Measurements from ENCODE around the gene STOML1. TPM values are rescaled to one million over a fixed set of nuclear protein-coding genes. Genes with fewer than 3 reads are reported as not detected.
A peak's percentile ranks its signal among the peaks of the same experiment; 100 is the strongest.

Gene STOML1
- total RNA-seq, 2 experiments from 2014 or later, result 10.8 to 10.9 TPM

DNA sequence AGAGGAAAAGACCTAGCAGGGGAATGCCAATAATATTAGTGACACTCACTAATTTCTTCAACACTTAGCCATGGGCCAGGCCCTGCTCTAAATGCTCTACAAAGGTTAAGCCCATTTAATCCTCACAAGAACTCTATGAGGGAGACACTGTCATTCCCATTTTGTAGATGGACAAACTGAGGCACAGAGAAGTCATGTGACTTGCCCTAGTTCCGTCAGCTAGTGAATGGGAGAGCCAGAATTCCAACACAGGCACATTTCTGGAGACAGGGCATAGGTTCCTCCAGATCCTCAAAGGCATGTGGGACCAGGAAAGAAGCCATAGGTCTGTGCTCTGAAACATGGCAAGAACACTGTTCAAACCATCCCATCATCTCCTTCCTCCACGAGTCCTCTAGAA lies 34.3 kb downstream of the STOML1 start:
- CTCF ChIA-PET, result interaction anchor here (4.5 to 14.6 kb wide), 2 partner anchors 8 to 12 kb away, joined by 58 to 310 read pairs; no protein-coding TSS in a partner anchor

GRCh38 chr15:73957276-73957675 lies 34.8 kb downstream of the STOML1 start:
- H3K27ac Mint-ChIP-seq, result no peak overlapping the region
- H3K27me3 Mint-ChIP-seq (ENCODE audit: low read depth), result no peaks in the 10 kb centered on the region
- CTCF ChIA-PET, result interaction anchor here (14.6 kb wide), 1 partner anchor 12 kb away, joined by 310 read pairs; no protein-coding TSS in a partner anchor

More for the DNA sequence above, 34.3 kb downstream of the STOML1 start:
- Mint-ChIP-seq H3K36me3 (ENCODE audit: low read depth) (no peaks in the 10 kb centered on the region), H3K27me3 (ENCODE audit: low read depth) (no peaks in the 10 kb centered on the region), H3K4me3 (no peak overlapping the region), H3K27ac (no peak overlapping the region), H3K9me3 (ENCODE audit: insufficient read depth) (no peaks in the 10 kb centered on the region), H3K4me1 (ENCODE audit: low read depth) (peaks cover 35% of the 10 kb centered on the region)
- ATAC-seq, result no peak
- DNase-seq, result no peak
- POLR2A ChIA-PET, result no interaction called here

GRCh38 chr15:73956743-73957135 lies 35.4 kb downstream of the STOML1 start:
- H3K27ac Mint-ChIP-seq, result no peak overlapping the region
- ChIA-PET POLR2A (interaction anchor here (0.6 to 0.7 kb wide), 2 partner anchors 38 to 428 kb away, joined by 3 read pairs; partner anchors contain the start of gene PML), CTCF (interaction anchor here (1.1 to 14.6 kb wide), 2 partner anchors 13 to 29 kb away, joined by 3 to 310 read pairs; no protein-coding TSS in a partner anchor)
- H3K4me3 Mint-ChIP-seq, result no peak overlapping the region
- H3K9me3 Mint-ChIP-seq (ENCODE audit: insufficient read depth), result no peaks in the 10 kb centered on the region
- no peaks in the 10 kb centered on the region for H3K27me3 Mint-ChIP-seq (ENCODE audit: low read depth)
- H3K36me3 Mint-ChIP-seq (ENCODE audit: low read depth), result no peaks in the 10 kb centered on the region
- ATAC-seq (no peak), DNase-seq (no peak)
- peaks cover 44% of the 10 kb centered on the region for H3K4me1 Mint-ChIP-seq (ENCODE audit: low read depth)

More at GRCh38 chr15:73957276-73957675, 34.8 kb downstream of the STOML1 start:
- ATAC-seq (no peak), DNase-seq (no peak)
- Mint-ChIP-seq H3K4me3 (no peak overlapping the region), H3K36me3 (ENCODE audit: low read depth) (no peaks in the 10 kb centered on the region), H3K9me3 (ENCODE audit: insufficient read depth) (no peaks in the 10 kb centered on the region), H3K4me1 (ENCODE audit: low read depth) (peaks cover 38% of the 10 kb centered on the region)
- POLR2A ChIA-PET, result interaction anchor here (0.5 to 0.6 kb wide), 2 partner anchors 37 to 427 kb away, joined by 3 read pairs; partner anchors contain the start of gene PML

DNA sequence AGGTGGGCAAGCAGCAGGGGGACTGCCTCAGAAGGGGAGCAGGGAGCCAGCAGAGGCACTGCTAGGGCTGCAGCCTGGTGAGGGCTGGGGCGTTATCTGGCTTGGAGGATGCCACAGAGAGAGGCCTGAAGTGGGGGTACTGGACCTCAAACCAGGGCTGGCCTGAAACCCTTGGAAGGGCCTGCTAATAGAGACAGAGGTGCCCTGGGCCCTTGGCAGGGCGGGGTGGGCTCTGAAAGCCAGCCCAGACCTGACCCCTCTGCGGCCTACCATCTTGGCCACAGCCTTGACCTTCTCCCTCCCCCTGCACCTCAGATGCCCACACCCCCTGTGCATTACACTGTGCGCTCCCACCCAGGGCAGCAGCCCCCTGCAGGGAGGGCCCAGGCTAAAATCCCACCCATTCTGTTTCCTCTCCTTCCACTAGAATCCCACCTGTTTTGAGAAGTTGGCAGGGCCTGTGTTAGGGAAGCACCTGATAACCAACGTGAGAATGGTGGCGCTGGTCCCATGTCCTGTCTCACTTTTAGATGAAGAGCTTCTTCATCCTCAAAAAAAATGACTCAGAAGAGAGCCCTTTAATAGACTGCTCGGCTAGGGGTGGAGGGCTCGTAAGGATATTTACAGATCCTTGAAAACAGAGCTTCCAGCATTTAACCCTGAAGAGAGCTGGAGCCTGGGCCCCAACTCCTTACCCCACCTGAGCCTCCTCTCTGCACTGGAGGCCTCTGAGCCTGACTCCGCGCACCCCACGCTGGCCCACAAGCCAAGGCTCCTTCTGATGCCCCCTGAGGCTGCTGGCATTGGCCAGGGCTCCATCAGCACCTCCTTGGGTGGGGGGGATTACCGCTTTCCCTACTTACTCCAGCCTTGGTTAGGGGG lies 36.0 kb downstream of the STOML1 start:
- DNase-seq, result no peak
- Mint-ChIP-seq H3K4me1 (ENCODE audit: low read depth) (peaks cover 50% of the 10 kb centered on the region), H3K9me3 (ENCODE audit: insufficient read depth) (no peaks in the 10 kb centered on the region), H3K36me3 (ENCODE audit: low read depth) (no peaks in the 10 kb centered on the region), H3K27me3 (ENCODE audit: low read depth) (no peaks in the 10 kb centered on the region), H3K27ac (no peak overlapping the region), H3K4me3 (no peak overlapping the region)
- ATAC-seq, result no peak
- CTCF ChIA-PET, result interaction anchor here (1.1 to 14.6 kb wide), 2 partner anchors 14 to 28 kb away, joined by 3 to 310 read pairs; no protein-coding TSS in a partner anchor
- POLR2A ChIA-PET, result interaction anchor here (0.7 kb wide), 1 partner anchor 38 kb away, joined by 3 read pairs; the partner anchor contains the start of gene PML

GRCh38 chr15:73955326-73955725 lies 36.8 kb downstream of the STOML1 start:
- POLR2A ChIA-PET, result no interaction called here
- Mint-ChIP-seq H3K4me3 (no peak overlapping the region), H3K9me3 (ENCODE audit: insufficient read depth) (no peaks in the 10 kb centered on the region), H3K4me1 (ENCODE audit: low read depth) (peaks cover 54% of the 10 kb centered on the region), H3K36me3 (ENCODE audit: low read depth) (no peaks in the 10 kb centered on the region), H3K27me3 (ENCODE audit: low read depth) (no peaks in the 10 kb centered on the region), H3K27ac (no peak overlapping the region)
- CTCF ChIA-PET, result interaction anchor here (14.6 kb wide), 1 partner anchor 14 kb away, joined by 310 read pairs; no protein-coding TSS in a partner anchor
- DNase-seq (no peak), ATAC-seq (no peak)

GRCh38 chr15:73954188-73955145 lies 37.6 kb downstream of the STOML1 start:
- no peaks in the 10 kb centered on the region for H3K27me3 Mint-ChIP-seq (ENCODE audit: low read depth)
- peaks cover 49% of the 10 kb centered on the region for H3K4me1 Mint-ChIP-seq (ENCODE audit: low read depth)
- POLR2A ChIA-PET, result no interaction called here
- no peak overlapping the region for H3K27ac Mint-ChIP-seq
- H3K4me3 Mint-ChIP-seq, result no peak overlapping the region
- no peaks in the 10 kb centered on the region for H3K9me3 Mint-ChIP-seq (ENCODE audit: insufficient read depth)
- DNase-seq (no peak), ATAC-seq (no peak)
- CTCF ChIA-PET, result interaction anchor here (14.6 kb wide), 1 partner anchor 15 kb away, joined by 310 read pairs; no protein-coding TSS in a partner anchor
- no peaks in the 10 kb centered on the region for H3K36me3 Mint-ChIP-seq (ENCODE audit: low read depth)

DNA sequence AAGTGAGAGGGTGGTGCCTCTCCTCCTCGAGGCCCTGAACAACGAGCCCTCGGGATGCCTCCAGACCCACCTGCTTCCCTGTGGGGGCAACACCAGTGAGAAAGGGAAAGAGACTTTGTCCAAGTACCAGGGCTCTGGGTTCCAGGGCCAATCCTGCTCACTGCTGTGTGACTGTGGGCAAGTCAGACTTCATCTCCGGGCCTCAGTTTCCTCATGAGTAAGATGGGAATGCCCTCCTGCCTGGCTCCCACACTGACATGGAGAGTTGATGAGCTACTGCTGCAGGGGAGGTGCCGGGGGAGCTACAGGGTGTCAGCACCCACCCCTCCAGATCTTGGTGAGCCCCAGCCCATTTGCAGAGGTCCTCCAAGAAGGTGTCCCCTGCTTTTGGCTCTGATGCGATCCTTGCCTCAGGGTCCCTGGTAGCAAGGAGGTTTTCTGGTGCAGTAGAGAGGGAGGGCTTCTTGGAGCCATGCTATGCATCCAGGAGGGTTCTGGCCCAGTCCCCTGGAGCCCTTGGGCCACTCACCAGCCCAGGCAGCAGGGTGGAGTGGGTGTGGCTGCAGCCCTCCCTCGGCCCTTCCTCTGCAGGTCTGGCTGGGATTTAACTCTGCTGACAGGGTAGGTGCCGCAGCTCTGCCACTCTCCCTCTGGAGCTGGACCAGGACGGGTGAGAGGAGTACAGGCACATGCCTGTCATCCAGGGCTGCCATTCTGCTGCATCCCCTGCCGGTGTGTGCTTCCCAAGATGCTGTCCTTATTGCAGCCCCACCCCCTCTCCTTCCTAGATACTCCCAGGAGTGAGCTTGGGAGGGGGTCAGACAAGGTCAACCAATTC lies 39.0 kb downstream of the STOML1 start:
- ATAC-seq, result no peak
- Mint-ChIP-seq H3K27me3 (ENCODE audit: low read depth) (no peaks in the 10 kb centered on the region), H3K9me3 (ENCODE audit: insufficient read depth) (no peaks in the 10 kb centered on the region), H3K27ac (peak overlapping the region; percentile 41), H3K36me3 (ENCODE audit: low read depth) (no peaks in the 10 kb centered on the region), H3K4me1 (ENCODE audit: low read depth) (peaks cover 37% of the 10 kb centered on the region), H3K4me3 (no peak overlapping the region)
- ChIA-PET POLR2A (no interaction called here), CTCF (interaction anchor here (2.4 to 14.6 kb wide), 2 partner anchors 17 to 41 kb away, joined by 12 to 310 read pairs; partner anchors contain the start of gene PML)
- no peak for DNase-seq

DNA sequence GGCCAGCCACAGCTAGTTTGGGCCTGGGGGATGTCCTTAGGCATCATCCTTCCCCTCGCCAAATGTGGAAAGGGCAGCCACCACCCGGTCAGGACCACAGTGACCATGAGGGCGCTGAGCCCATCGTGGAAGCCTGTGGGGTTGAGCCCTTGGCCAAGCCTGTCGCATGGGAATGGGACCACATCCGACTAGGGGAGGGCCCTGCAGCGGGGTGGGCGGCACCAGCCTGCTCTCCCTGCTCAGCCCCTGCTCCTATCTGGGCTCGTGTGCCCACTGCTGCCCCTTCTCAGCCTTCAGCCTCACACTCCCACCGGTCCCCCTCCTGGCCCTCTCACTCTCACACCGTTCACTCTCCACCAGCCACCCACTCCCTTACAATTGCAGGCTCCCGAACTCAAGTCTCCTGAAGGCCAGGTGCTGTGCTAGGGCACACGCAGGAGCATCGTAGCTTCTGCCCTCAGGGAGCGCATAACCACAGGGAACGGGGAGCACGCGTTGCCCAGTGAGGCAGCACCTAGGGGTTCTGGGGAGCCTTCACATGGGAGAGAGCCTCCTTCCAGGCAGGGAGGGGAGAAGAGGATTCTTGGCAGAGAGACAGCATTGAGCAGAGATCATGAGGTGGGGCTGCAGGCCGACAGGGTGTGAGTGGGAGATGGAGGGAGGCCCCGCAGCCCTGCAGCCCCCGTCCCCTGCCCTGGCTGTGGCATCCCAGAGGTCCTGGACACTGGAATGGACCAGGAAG lies 39.8 kb downstream of the STOML1 start:
- Mint-ChIP-seq H3K27me3 (ENCODE audit: low read depth) (no peaks in the 10 kb centered on the region), H3K4me1 (ENCODE audit: low read depth) (peaks cover 29% of the 10 kb centered on the region), H3K27ac (peak overlapping the region; percentile 29), H3K4me3 (no peak overlapping the region), H3K9me3 (ENCODE audit: insufficient read depth) (no peaks in the 10 kb centered on the region), H3K36me3 (ENCODE audit: low read depth) (no peaks in the 10 kb centered on the region)
- ATAC-seq (no peak), DNase-seq (no peak)
- CTCF ChIA-PET, result interaction anchor here (0.9 to 14.6 kb wide), 6 partner anchors 7 to 85 kb away, joined by 3 to 310 read pairs (median 12); partner anchors contain the start of gene PML
- POLR2A ChIA-PET, result no interaction called here

DNA sequence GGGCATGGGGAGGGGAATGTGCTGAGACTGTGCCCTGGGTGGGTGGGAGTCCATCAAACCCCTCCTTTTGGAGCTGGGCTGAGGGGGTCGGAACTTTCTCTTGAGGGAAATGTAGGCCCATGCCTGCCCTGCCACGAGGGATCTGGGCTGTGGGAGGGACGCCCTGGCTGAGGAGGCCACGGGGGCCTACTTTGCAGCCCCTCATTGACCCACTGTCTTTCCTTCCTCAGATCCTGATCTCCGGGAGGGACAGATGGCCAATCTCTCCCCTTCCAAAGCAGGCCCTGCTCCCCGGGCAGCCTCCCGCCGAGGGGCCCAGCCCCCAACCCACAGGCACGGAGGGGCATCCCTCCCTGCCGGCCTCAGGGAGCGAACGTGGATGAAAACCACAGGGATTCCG lies 40.5 kb downstream of the STOML1 start:
- POLR2A ChIA-PET, result interaction anchor here (1.3 kb wide), 1 partner anchor 22 kb away, joined by 3 read pairs; no protein-coding TSS in a partner anchor
- Mint-ChIP-seq H3K27ac (peak overlapping the region; percentile 89), H3K36me3 (ENCODE audit: low read depth) (no peaks in the 10 kb centered on the region), H3K4me1 (ENCODE audit: low read depth) (peaks cover 21% of the 10 kb centered on the region), H3K9me3 (ENCODE audit: insufficient read depth) (no peaks in the 10 kb centered on the region), H3K27me3 (ENCODE audit: low read depth) (no peaks in the 10 kb centered on the region), H3K4me3 (no peak overlapping the region)
- ATAC-seq (peak; percentile 7), DNase-seq (no peak)
- CTCF ChIA-PET, result interaction anchor here (0.7 to 14.6 kb wide), 22 partner anchors 8 to 369 kb away, joined by 3 to 310 read pairs (median 4); partner anchors contain the start of gene PML

All from activated CD8-positive, alpha-beta T cell treated with anti-CD3 and anti-CD28 coated beads, Interleukin-2, amount 10 ng/mL, durations not matched to agents 7 days and 5 days (primary cell).